ENCODE measurements around the gene FIBCD1. TPM values are rescaled to one million over a fixed set of nuclear protein-coding genes. Genes with fewer than 3 reads are reported as not detected.

FIBCD1 gene
- polyA plus RNA-seq, 1 of the 3 experiments (the other 2 are of a cell fraction) = 1.3 TPM

GRCh38 chr9:130954317-130954716 is 15.3 kb upstream of the FIBCD1 start (continued):
- TF ChIP-seq IRF3 (IDR thresholded peaks at IDR 0.05; ENCODE audit: low read depth, low read length) (no peak), REST (IDR thresholded peaks at IDR 0.05; ENCODE audit: low read depth, low read length) (no peak), EZH2phosphoT487 (IDR thresholded peaks at IDR 0.05; ENCODE audit: borderline replicate concordance, low read depth) (no peak), POLR2AphosphoS5 (IDR thresholded peaks at IDR 0.05; ENCODE audit: low read depth, low read length) (no peak), ELF1 (IDR thresholded peaks at IDR 0.05) (no peak), MXI1 (IDR thresholded peaks at IDR 0.05; ENCODE audit: low read depth, low read length) (no peak), RFX5 (IDR thresholded peaks at IDR 0.05; ENCODE audit: low read length) (no peak)

DNA sequence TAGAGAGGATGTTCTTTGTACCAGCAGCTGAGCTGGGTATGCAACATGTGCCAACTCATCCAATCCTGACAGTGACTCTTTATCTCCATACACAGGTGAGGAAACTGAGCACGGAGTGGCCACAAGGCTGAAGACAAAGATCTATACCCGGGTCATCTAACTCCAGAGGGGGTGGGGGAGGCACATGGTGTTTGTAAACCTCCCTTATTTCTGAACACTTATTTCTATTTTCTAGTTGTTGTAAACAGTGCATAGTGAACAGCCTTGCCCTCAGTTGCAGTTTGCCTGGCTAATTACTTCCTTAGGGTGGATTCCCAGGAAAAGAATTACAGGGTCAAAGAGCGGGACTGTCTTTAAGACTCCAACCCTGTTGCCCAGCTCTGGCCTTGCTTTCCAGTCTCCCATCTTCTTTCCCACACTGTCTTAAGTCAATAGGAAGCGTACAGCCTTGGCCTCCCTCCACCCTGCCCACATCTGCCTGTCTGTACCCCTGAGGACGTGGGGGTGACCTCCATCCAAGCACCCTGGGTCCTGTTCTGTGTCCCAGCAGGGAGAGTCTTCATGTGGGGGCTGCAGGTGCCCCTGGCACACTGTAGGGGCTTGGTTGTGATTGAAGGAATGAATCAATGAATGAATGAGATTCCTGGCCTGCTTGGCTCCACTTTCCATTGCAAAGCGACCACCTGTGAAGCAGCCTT is 13.2 kb upstream of the FIBCD1 start:
- Histone ChIP-seq H3F3A (replicated peaks; ENCODE audit: insufficient read depth) (no peaks in the 10 kb centered on the region), H3K27me3 (ENCODE audit: insufficient read depth) (peaks cover 15% of the 10 kb centered on the region; the same call in 1 of the 2 replicates), H3K4me1 (ENCODE audit: control insufficient read depth in 1 of 2, insufficient read depth in 2 of 2, low read depth in 1 of 2, low read length in 1 of 2) (peaks cover 0 to 3% of the 10 kb centered on the region in 2 experiments; a peak in 1 of 4 replicates), H2AFZ (ENCODE audit: low read depth) (no peak overlapping the region), H3K4me2 (no peak overlapping the region), H3K27ac (ENCODE audit: low read depth in 2 of 2, low read length in 1 of 2) (no peak overlapping the region), H3K79me2 (ENCODE audit: insufficient read depth) (no peaks in the 10 kb centered on the region), H4K20me1 (ENCODE audit: insufficient read depth) (no peaks in the 10 kb centered on the region), H3K9ac (no peak overlapping the region), H3K9me3 (no peaks in the 10 kb centered on the region), H3K36me3 (replicated peaks in 1 of 2; ENCODE audit: control insufficient read depth in 1 of 2, insufficient read depth in 2 of 2, low read length in 1 of 2) (no peaks in the 10 kb centered on the region), H3K9me2 (no peaks in the 10 kb centered on the region), H3K4me3 (ENCODE audit: low read depth in 2 of 2, low read length in 1 of 2) (no peak overlapping the region)
- 39% methylated on average over 6 of the region's 6 CpGs for WGBS (ENCODE audit: low lambda C conversion rate)
- no peak for DNase-seq
- POLR2A ChIA-PET = no interaction called here
- TF ChIP-seq USF2 (IDR thresholded peaks at IDR 0.05; ENCODE audit: borderline replicate concordance, low read depth, low read length) (no peak), NFIC (IDR thresholded peaks at IDR 0.05; ENCODE audit: borderline replicate concordance) (no peak), TEAD4 (IDR thresholded peaks at IDR 0.05; ENCODE audit: borderline replicate concordance, insufficient read depth) (no peak), SMC3 (IDR thresholded peaks at IDR 0.05; ENCODE audit: low read depth, low read length) (no peak), PBX3 (IDR thresholded peaks at IDR 0.05) (no peak), MEF2A (IDR thresholded peaks at IDR 0.05; ENCODE audit: borderline replicate concordance, low read depth) (no peak), SIN3A (IDR thresholded peaks at IDR 0.05; ENCODE audit: borderline replicate concordance, low read depth, low read length) (no peak), YY1 (IDR thresholded peaks at IDR 0.05; ENCODE audit: low read depth) (no peak), NRF1 (IDR thresholded peaks at IDR 0.05; ENCODE audit: low read depth, low read length) (no peak), RAD21 (IDR thresholded peaks at IDR 0.05; ENCODE audit: low read length) (no peak), RFX5 (IDR thresholded peaks at IDR 0.05; ENCODE audit: low read length) (no peak), ELF1 (IDR thresholded peaks at IDR 0.05) (no peak), CHD2 (IDR thresholded peaks at IDR 0.05; ENCODE audit: low read length, partially characterized antibody) (no peak)
- CTCF ChIA-PET = interaction anchor here (1.0 to 2.9 kb wide), 5 partner anchors 11 to 95 kb away, joined by 3 to 13 read pairs (median 4); no protein-coding TSS in a partner anchor
